ENCODE measurements around the gene AGBL4.

- TF ChIP-seq, protein P1, sequence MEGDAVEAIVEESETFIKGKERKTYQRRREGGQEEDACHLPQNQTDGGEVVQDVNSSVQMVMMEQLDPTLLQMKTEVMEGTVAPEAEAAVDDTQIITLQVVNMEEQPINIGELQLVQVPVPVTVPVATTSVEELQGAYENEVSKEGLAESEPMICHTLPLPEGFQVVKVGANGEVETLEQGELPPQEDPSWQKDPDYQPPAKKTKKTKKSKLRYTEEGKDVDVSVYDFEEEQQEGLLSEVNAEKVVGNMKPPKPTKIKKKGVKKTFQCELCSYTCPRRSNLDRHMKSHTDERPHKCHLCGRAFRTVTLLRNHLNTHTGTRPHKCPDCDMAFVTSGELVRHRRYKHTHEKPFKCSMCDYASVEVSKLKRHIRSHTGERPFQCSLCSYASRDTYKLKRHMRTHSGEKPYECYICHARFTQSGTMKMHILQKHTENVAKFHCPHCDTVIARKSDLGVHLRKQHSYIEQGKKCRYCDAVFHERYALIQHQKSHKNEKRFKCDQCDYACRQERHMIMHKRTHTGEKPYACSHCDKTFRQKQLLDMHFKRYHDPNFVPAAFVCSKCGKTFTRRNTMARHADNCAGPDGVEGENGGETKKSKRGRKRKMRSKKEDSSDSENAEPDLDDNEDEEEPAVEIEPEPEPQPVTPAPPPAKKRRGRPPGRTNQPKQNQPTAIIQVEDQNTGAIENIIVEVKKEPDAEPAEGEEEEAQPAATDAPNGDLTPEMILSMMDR (conservative IDR thresholded peaks at IDR 0.05; ENCODE audit: low read depth, low read length), result no peak
- TF ChIP-seq EZH2 (IDR thresholded peaks at IDR 0.05; ENCODE audit: low read length, unreplicated experiment), result no peak
These were observed 52.7 kb downstream of the AGBL4 start for GRCh38 chr1:49971088-49971487.
